ENCODE data around the gene HNRNPA1L2. TPM values are rescaled to one million over a fixed set of nuclear protein-coding genes. Genes with fewer than 3 reads are reported as not detected.

The HNRNPA1L2 gene
- total and polyA plus RNA-seq, 10 of the 15 experiments (the other 5 are each of a cell fraction or from before 2014, with no cell fraction given), result 3.3 to 12.0 (median 7.8) TPM

DNA sequence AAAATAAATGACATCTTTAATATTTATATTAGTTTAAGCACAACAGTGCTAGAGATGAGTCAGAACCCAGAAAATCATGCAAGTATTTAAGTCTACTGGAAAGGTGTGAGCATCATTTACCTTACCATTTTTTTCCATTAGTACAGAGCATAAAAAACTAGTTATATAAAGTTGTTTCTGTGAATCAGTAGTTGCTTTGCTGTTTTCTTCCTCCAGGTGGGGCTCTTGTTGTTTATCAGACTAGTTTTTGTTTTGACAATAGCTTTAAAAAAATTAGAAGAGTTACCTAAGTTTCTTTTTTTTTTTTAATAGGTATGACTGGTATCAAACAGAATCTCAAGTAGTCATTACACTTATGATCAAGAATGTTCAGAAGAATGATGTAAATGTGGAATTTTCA is 23.1 kb downstream of the HNRNPA1L2 start (continued):
- TF ChIP-seq CHD1 (IDR thresholded peaks at IDR 0.05; ENCODE audit: low read depth, low read length) (no peak), PML (IDR thresholded peaks at IDR 0.05; ENCODE audit: low read length) (no peak), HCFC1 (IDR thresholded peaks at IDR 0.05; ENCODE audit: low read length) (no peak), KDM1A (IDR thresholded peaks at IDR 0.05; ENCODE audit: borderline replicate concordance) (no peak), HDGF (IDR thresholded peaks at IDR 0.05) (no peak), STAT1 (conservative IDR thresholded peaks at IDR 0.05) (no peak), TAF1 (IDR thresholded peaks at IDR 0.05; ENCODE audit: borderline replicate concordance, low read depth, low read length) (no peak), CBFB (IDR thresholded peaks at IDR 0.05; ENCODE audit: low read depth) (no peak)
- TF ChIP-seq, protein P1, sequence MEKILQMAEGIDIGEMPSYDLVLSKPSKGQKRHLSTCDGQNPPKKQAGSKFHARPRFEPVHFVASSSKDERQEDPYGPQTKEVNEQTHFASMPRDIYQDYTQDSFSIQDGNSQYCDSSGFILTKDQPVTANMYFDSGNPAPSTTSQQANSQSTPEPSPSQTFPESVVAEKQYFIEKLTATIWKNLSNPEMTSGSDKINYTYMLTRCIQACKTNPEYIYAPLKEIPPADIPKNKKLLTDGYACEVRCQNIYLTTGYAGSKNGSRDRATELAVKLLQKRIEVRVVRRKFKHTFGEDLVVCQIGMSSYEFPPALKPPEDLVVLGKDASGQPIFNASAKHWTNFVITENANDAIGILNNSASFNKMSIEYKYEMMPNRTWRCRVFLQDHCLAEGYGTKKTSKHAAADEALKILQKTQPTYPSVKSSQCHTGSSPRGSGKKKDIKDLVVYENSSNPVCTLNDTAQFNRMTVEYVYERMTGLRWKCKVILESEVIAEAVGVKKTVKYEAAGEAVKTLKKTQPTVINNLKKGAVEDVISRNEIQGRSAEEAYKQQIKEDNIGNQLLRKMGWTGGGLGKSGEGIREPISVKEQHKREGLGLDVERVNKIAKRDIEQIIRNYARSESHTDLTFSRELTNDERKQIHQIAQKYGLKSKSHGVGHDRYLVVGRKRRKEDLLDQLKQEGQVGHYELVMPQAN (conservative IDR thresholded peaks at IDR 0.05), result no peak
- TF ChIP-seq, protein P2, sequence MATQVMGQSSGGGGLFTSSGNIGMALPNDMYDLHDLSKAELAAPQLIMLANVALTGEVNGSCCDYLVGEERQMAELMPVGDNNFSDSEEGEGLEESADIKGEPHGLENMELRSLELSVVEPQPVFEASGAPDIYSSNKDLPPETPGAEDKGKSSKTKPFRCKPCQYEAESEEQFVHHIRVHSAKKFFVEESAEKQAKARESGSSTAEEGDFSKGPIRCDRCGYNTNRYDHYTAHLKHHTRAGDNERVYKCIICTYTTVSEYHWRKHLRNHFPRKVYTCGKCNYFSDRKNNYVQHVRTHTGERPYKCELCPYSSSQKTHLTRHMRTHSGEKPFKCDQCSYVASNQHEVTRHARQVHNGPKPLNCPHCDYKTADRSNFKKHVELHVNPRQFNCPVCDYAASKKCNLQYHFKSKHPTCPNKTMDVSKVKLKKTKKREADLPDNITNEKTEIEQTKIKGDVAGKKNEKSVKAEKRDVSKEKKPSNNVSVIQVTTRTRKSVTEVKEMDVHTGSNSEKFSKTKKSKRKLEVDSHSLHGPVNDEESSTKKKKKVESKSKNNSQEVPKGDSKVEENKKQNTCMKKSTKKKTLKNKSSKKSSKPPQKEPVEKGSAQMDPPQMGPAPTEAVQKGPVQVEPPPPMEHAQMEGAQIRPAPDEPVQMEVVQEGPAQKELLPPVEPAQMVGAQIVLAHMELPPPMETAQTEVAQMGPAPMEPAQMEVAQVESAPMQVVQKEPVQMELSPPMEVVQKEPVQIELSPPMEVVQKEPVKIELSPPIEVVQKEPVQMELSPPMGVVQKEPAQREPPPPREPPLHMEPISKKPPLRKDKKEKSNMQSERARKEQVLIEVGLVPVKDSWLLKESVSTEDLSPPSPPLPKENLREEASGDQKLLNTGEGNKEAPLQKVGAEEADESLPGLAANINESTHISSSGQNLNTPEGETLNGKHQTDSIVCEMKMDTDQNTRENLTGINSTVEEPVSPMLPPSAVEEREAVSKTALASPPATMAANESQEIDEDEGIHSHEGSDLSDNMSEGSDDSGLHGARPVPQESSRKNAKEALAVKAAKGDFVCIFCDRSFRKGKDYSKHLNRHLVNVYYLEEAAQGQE (IDR thresholded peaks at IDR 0.05; ENCODE audit: low read depth, low read length), result no peak

All from GM12878 (cell line).